ENCODE data around the gene KCNMB3. TPM values are rescaled to one million over a fixed set of nuclear protein-coding genes. Genes with fewer than 3 reads are reported as not detected.
"Not testable (repeated sequence)": the region's sequence is repeated elsewhere in the genome, so short reads cannot be mapped to it uniquely, and the experiment has no call there.

The KCNMB3 gene
- total RNA-seq, 6 donors from 2014 or later = 1.3 to 3.1 (median 2.0) TPM

DNA sequence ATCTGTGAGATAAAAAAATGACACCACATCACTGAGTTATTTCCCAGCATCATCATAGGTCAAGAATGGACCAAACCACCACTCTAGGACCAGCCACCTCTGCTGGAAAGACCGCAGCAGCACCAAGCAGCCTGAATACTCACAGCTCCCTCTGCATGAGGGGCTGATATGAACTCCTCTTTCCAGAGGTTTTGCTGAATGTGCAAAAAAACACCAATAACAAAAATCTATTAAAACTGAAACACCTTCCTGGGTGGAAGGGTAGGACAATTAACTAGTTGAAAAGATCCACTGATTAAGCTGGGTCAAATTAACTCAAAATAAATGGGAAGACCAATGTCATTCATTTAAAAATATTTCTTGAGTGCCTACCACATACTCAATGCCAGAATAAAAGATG is 28.9 kb upstream of the KCNMB3 start:
- no peak overlapping the region for H3K27ac ChIP-seq
- DNase-seq (no peak), ATAC-seq (ENCODE audit: low FRiP score in 2 of 2) (no peak)
- H3K4me1 ChIP-seq = no peaks in the 10 kb centered on the region
- H3K4me3 ChIP-seq = no peak overlapping the region
- H3K9me3 ChIP-seq = no peaks in the 10 kb centered on the region
- 88 to 94% methylated on average over 1 of the region's 1 CpG for WGBS, 2 donors
- TF ChIP-seq EP300 (IDR thresholded peaks at IDR 0.05) (no peak), POLR2A (IDR thresholded peaks at IDR 0.05) (no peak), POLR2AphosphoS5 (IDR thresholded peaks at IDR 0.05) (no peak), CTCF (IDR thresholded peaks at IDR 0.05) (no peak)
- H3K36me3 ChIP-seq = no peaks in the 10 kb centered on the region
- no peaks in the 10 kb centered on the region for H3K27me3 ChIP-seq

- 61% methylated on average over 4 of the region's 4 CpGs for WGBS, 2 donors
- Histone ChIP-seq H3K36me3 (no peaks in the 10 kb centered on the region), H3K27me3 (no peaks in the 10 kb centered on the region), H3K4me3 (no peak overlapping the region), H3K9me3 (no peaks in the 10 kb centered on the region), H3K27ac (no peak overlapping the region), H3K4me1 (no peaks in the 10 kb centered on the region)
- ATAC-seq (ENCODE audit: low FRiP score in 2 of 2) (no peak), DNase-seq (no peak)
- no peak for TF ChIP-seq CTCF (IDR thresholded peaks at IDR 0.05)
- TF ChIP-seq EP300 (IDR thresholded peaks at IDR 0.05) = no peak
- no peak for TF ChIP-seq POLR2A (IDR thresholded peaks at IDR 0.05)
Observed at GRCh38 chr3:179278932-179279693, 28.2 kb upstream of the KCNMB3 start.

DNA sequence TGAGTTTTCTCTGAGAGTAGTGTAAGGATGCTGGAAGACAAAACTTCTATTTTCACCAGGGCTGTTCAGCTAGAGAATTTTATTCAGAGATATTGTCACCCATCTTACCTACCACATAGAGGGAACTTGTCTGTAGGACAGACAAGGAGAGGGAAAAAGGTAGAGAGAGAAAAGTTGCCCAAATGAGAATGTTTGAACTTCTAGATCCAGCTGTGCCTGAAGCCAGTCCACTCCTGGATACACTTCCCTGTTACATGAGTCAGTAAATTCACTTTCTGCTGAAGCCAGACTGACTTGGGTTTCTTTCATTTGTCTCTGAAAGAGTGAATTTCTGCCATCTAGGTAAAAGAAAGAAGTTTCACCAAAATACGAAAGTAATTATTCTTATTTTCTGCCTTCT is 27.2 kb upstream of the KCNMB3 start:
- H3K27me3 ChIP-seq = no peaks in the 10 kb centered on the region
- 98 to 100% methylated on average over 1 of the region's 1 CpG for WGBS, 2 donors
- H3K27ac ChIP-seq = no peak overlapping the region
- H3K4me1 ChIP-seq = no peaks in the 10 kb centered on the region
- no peaks in the 10 kb centered on the region for H3K36me3 ChIP-seq
- H3K9me3 ChIP-seq = no peaks in the 10 kb centered on the region
- TF ChIP-seq EP300 (IDR thresholded peaks at IDR 0.05) (no peak), POLR2A (IDR thresholded peaks at IDR 0.05) (no peak), POLR2AphosphoS5 (IDR thresholded peaks at IDR 0.05) (no peak), CTCF (IDR thresholded peaks at IDR 0.05) (no peak)
- no peak overlapping the region for H3K4me3 ChIP-seq
- ATAC-seq (ENCODE audit: low FRiP score in 2 of 2) = no peak
- no peak for DNase-seq

- H3K4me3 ChIP-seq = no peak overlapping the region
- no peak overlapping the region for H3K27ac ChIP-seq
- H3K36me3 ChIP-seq = no peaks in the 10 kb centered on the region
- WGBS, 2 donors = 88 to 90% methylated on average over 3 of the region's 3 CpGs
- H3K27me3 ChIP-seq = no peaks in the 10 kb centered on the region
- DNase-seq (no peak), ATAC-seq (ENCODE audit: low FRiP score in 2 of 2) (no peak)
- no peak for TF ChIP-seq POLR2AphosphoS5 (IDR thresholded peaks at IDR 0.05)
- no peak for TF ChIP-seq POLR2A (IDR thresholded peaks at IDR 0.05)
- TF ChIP-seq EP300 (IDR thresholded peaks at IDR 0.05) = no peak
- no peak for TF ChIP-seq CTCF (IDR thresholded peaks at IDR 0.05)
- no peaks in the 10 kb centered on the region for H3K4me1 ChIP-seq
- H3K9me3 ChIP-seq = no peaks in the 10 kb centered on the region
Observed at GRCh38 chr3:179276743-179277142, 25.8 kb upstream of the KCNMB3 start.

DNA sequence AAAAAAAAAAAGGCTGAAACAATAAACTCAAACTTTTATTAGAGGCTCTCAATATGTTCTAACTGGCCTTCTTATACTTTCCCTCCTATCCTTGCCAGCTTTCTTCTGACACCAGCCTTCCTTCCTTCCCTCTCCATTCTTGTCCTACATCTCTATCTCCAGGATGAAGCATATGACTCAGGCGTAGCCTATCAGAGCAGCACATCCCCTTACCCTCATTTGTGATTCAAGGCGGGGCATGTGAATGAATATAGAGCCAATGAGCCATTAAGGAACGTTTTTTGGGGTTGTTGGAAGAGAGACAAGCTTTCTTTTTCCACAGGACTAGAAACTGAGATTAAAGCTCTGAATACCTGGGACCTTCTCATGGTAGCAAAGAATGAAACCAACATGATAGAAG is 25.1 kb upstream of the KCNMB3 start:
- no peaks in the 10 kb centered on the region for H3K27me3 ChIP-seq
- H3K4me1 ChIP-seq = no peaks in the 10 kb centered on the region
- no peak overlapping the region for H3K4me3 ChIP-seq
- H3K27ac ChIP-seq = no peak overlapping the region
- DNase-seq = no peak
- WGBS, 2 donors = 66 to 81% methylated on average over 3 of the region's 3 CpGs
- no peak for TF ChIP-seq CTCF (IDR thresholded peaks at IDR 0.05)
- no peaks in the 10 kb centered on the region for H3K9me3 ChIP-seq
- H3K36me3 ChIP-seq = no peaks in the 10 kb centered on the region
- no peak for ATAC-seq (ENCODE audit: low FRiP score in 2 of 2)

DNA sequence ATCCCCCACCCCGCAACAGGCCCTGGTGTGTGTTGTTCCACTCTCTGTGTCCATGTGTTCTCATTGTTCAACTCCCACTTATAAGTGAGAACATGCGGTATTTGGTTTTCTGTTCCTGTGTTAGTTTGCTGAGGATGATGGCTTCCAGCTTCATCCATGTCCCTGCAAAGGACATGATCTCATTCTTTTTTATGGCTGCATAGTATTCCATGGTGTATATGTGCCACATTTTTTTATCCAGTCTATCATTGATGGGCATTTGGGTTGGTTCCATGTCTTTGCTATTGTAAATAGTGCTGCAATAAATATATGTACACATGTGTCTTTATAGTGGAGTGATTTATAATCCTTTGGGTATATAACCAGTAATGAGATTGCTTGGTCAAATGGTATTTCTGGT is 23.5 kb upstream of the KCNMB3 start:
- not testable (repeated sequence) for H3K9me3 ChIP-seq; H3K27me3 ChIP-seq; ATAC-seq (ENCODE audit: low FRiP score in 2 of 2); H3K36me3 ChIP-seq; H3K4me1 ChIP-seq; H3K27ac ChIP-seq; H3K4me3 ChIP-seq; DNase-seq
- 96 to 100% methylated on average over 2 of the region's 2 CpGs for WGBS, 2 donors

All from upper lobe of left lung (tissue), 6 donors.